ENCODE results near the gene LDOC1.
"Not testable (repeated sequence)": the region's sequence is repeated elsewhere in the genome, so short reads cannot be mapped to it uniquely, and the experiment has no call there.

LDOC1 gene

DNA sequence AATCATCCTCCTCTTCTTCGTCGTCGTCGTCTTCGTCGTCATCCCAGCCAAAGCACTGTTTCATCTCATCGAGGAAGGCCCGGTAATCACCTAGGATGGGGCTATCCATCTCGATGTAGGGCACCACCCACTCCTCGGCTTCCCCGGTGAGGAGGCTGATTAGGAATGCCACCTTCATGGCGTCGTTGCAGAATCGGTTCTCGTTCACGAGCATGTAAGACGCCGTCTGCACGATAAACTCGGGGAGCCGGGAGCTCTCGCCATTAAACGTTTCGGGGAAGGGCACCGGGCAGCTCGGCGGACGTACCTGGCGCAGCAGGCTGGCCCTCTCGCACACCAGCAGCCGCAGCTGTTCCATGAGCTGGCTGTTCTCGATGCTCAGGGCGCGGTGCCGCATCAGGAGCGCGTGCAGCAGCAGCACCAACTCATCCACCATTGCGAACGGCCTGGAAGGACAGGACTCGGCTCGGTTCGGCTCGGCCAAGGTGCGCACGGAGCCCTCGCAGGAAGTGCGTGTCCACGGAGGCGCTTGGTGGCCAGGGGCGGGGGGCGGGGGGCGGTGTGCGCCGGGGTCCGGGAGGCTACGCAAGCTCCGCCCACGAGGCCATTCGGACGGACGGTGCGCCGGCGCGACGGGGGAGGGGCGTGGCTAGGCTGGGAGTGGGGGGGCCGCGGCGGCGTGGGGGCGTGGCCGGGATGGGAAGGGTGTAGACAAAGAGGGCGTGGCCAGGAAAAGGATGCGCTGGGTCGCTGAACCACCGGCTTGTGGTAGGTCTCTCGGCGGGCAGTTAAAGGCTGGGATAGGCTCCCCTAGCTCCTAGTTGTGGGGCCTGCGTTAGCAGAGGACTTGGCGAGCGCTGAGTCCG is at the start of gene LDOC1:
Gene LDOC1, minus strand, starts transcription at position 544 of the 866 bp plus-strand sequence. Its CDS starts 108 bp downstream, at position 436.
- in situ Hi-C loops (cut with HindIII; ENCODE audit: low sequenced_read_pairs), result no loop called here

DNA sequence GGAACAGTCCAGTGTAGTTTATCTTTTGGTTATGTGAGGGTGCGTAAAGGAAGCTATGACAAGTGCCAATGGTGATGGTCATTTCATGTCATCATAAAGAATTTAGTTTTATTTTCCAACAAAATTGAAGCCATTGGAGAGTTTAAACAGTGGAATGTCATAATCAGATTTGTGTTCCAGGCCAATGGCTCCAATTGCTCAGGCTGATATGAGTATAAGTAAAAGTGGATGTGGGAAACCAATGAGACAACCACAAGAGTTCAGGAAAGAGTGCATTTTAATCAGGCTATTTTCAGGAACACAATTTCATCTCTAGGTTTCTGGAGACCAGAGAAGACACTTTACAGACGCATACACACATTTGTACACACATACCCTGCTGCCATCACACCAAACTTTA is 44.7 kb upstream of the LDOC1 start:
- in situ Hi-C loops (cut with HindIII; ENCODE audit: low sequenced_read_pairs), result no loop called here

DNA sequence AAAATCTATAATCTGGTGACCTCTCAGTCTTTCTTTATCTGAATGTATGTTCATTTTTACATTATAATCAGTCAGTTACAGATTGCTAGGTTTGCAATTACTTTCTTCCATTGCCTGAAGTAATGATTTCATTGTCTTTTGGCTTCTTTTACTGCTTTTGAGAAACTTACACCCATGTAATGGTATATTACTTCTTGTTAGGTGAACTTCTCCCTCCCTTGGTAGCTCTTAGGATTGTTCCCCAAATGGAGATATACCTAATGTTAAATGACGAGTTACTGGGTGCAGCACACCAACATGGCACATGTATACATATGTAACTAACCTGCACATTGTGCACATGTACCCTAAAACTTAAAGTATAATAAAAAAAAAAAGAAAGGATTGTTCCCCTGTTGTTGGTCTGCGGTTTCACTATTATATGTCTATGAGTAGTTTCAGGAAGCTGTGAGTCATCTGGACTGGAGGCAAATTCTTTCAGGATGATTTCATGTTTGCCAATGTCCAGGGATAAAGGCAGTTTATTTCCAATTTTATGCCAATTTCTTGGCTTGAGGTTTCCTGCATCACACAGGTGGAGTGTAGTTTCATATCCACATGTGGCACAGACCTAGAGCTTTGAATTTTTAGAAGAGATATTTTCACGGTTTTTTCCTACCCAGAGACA is 43.5 kb upstream of the LDOC1 start:
- in situ Hi-C loops (cut with HindIII; ENCODE audit: low sequenced_read_pairs), result no loop called here

DNA sequence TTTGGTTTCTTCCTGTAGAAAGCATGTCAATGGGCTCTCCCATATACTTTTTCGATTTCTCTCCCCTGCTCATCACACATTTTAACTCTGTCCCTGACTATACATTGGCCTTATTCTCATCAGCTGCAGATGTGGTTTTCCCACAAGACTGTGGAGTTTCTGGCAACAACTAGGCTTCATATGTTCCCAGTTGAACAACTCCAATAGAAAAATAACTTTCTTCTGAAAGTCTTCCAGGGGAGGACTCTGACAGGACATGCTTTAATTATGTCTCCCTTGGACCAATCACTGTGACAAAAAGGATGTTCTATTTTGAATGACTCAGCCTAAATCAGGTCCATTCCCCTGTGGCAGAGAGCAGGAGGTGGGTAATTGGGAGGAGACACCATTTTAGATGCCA is 37.3 kb upstream of the LDOC1 start:
- in situ Hi-C loops (cut with HindIII; ENCODE audit: low sequenced_read_pairs), result no loop called here

DNA sequence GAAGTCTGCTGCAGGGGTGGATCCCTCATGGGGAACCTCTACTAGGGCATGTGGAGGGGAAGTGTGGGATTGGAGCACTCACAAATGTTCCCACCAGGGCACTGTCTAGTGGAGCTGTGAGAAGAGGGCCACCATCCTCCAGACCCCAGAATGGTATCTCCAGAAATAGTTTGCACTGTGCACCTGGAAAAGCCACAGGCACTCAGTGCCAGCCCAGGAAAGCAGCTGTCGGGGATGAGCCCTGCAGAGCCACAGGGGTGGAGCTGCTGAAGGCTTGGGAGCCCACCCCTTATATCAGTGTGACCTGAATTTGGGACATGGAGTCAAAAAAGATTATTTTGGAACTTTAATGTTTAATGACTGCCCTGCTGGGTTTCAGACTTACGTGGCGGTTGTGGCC is 25.0 kb upstream of the LDOC1 start:
- in situ Hi-C loops (cut with HindIII; ENCODE audit: low sequenced_read_pairs), result no loop called here

DNA sequence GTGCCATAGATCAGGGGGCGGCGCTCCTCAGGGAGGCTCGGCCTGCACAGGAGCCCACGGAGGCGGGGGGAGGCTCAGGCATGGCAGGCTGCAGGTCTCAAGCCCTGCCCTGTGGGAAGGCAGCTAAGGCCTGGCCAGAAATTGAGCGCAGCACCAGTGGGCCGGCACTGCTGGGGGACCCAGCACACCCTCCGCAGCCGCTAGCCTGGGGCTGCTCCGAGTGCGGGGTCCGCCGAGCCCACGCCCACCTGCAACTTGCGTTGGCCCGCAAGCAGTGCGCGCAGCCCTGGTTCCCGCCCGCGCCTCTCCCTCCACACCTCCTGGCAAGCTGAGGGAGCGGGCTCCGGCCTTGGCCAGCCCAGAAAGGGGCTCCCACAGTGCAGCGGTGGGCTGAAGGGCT is 11.6 kb upstream of the LDOC1 start:
- in situ Hi-C loops (cut with HindIII; ENCODE audit: low sequenced_read_pairs), result not testable (repeated sequence)

GRCh38 chrX:141185366-141185765 is 8.4 kb upstream of the LDOC1 start:
- in situ Hi-C loops (cut with HindIII; ENCODE audit: low sequenced_read_pairs), result no loop called here

DNA sequence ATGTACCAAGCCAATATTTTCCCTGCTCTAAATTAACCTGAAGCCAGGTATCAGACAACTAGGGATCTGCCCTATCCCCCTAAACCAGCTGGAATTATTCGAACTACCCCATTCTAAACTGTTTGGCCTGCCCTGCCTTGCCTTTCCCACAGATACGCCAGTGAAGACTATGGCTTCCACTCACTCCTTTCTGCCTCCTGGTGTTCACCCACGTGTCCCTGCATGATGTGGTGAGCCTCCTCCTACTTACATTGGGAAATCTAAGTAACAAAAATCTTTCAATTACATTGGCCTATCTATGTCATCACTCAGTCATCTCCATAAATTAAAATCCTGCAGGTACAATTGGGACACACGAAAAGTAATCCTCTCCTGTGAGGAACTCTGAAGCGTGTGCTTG is 6.1 kb upstream of the LDOC1 start:
- in situ Hi-C loops (cut with HindIII; ENCODE audit: low sequenced_read_pairs), result no loop called here

- in situ Hi-C loops (cut with HindIII; ENCODE audit: low sequenced_read_pairs), result no loop called here
These were observed 3.9 kb upstream of the LDOC1 start for GRCh38 chrX:141180851-141181250.

GRCh38 chrX:141175786-141176185 is 1.1 kb downstream of the LDOC1 start:
- in situ Hi-C loops (cut with HindIII; ENCODE audit: low sequenced_read_pairs), result no loop called here

- in situ Hi-C loops (cut with HindIII; ENCODE audit: low sequenced_read_pairs), result no loop called here
These were observed 12.5 kb downstream of the LDOC1 start for GRCh38 chrX:141164406-141164805.

GRCh38 chrX:141158084-141158483 is 18.8 kb downstream of the LDOC1 start:
- in situ Hi-C loops (cut with HindIII; ENCODE audit: low sequenced_read_pairs), result no loop called here

GRCh38 chrX:141155231-141155630 is 21.7 kb downstream of the LDOC1 start:
- in situ Hi-C loops (cut with HindIII; ENCODE audit: low sequenced_read_pairs), result not testable (repeated sequence)

GRCh38 chrX:141142946-141143345 is 34.0 kb downstream of the LDOC1 start:
- in situ Hi-C loops (cut with HindIII; ENCODE audit: low sequenced_read_pairs), result no loop called here

- in situ Hi-C loops (cut with HindIII; ENCODE audit: low sequenced_read_pairs), result no loop called here
These were observed 43.7 kb downstream of the LDOC1 start for GRCh38 chrX:141133272-141133671.

DNA sequence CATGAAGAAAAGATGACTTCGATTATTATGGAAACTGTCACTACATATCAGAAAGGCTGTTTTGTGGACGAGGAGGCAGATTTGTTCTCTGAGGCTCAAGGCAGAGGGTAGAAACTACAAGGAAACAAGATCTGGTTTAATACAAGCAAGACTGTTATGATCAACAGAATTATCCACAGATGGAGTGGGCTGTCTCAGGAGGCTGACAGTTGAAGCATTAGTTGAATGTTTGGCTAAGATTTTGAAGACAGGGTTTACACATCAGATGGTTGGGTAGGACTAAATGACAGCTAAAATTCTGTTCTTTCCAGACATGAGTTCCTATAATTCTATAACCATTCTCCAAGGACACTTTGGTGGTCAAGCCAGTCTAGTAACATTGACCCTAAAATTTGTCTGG is 49.8 kb downstream of the LDOC1 start:
- in situ Hi-C loops (cut with HindIII; ENCODE audit: low sequenced_read_pairs), result no loop called here
